ENCODE data around the gene SPEM1. TPM values are rescaled to one million over a fixed set of nuclear protein-coding genes. Genes with fewer than 3 reads are reported as not detected.
A peak's percentile ranks its signal among the peaks of the same experiment; 100 is the strongest.

The SPEM1 gene
- total and polyA plus RNA-seq, 2 of the 13 experiments (the other 11 are each of a cell fraction or from before 2014, with no cell fraction given), result not detected

- TF ChIP-seq PHF21A (CRISPR knock-in tag; IDR thresholded peaks at IDR 0.05), result no peak
- TF ChIP-seq ARID3A (IDR thresholded peaks at IDR 0.05; ENCODE audit: low read depth, low read length), result peak; percentile 63; the same call in 1 of the 2 replicates
- peak; percentile 63; the same call in 1 of the 2 replicates for TF ChIP-seq RFXAP (CRISPR knock-in tag; IDR thresholded peaks at IDR 0.05; ENCODE audit: borderline replicate concordance)
- TF ChIP-seq MEIS2 (CRISPR knock-in tag; IDR thresholded peaks at IDR 0.05), result peak; percentile 54; the same call in 1 of the 2 replicates
- 0 out of 2 replicates have a peak, but pooled peaks have one; percentile 28 for TF ChIP-seq ZBTB43 (CRISPR knock-in tag; conservative IDR thresholded peaks at IDR 0.05)
- TF ChIP-seq ZNF879 (CRISPR knock-in tag; IDR thresholded peaks at IDR 0.05), result no peak
- 0 out of 2 replicates have a peak, but pooled peaks have one; percentile 37 for TF ChIP-seq ZNF691 (CRISPR knock-in tag; IDR thresholded peaks at IDR 0.05; ENCODE audit: borderline replicate concordance, low read depth)
- TF ChIP-seq TARDBP (CRISPR knock-in tag; IDR thresholded peaks at IDR 0.05), result peak; percentile 40; the same call in 1 of the 2 replicates
- no peak for TF ChIP-seq RFXANK (CRISPR knock-in tag; IDR thresholded peaks at IDR 0.05)
- no peak for TF ChIP-seq ZNF296 (CRISPR knock-in tag; conservative IDR thresholded peaks at IDR 0.05)
- TF ChIP-seq BORCS8-MEF2B (CRISPR knock-in tag; IDR thresholded peaks at IDR 0.05), result peak; percentile 87
- TF ChIP-seq ZBTB37 (CRISPR knock-in tag; IDR thresholded peaks at IDR 0.05), result no peak
- no peak for TF ChIP-seq E2F1 (CRISPR knock-in tag; IDR thresholded peaks at IDR 0.05)
- TF ChIP-seq MAFF (IDR thresholded peaks at IDR 0.05; ENCODE audit: low read depth, low read length), result no peak
- TF ChIP-seq ZNF451 (CRISPR knock-in tag; IDR thresholded peaks at IDR 0.05), result 0 out of 2 replicates have a peak, but pooled peaks have one; percentile 35
- no peak for TF ChIP-seq ZNF512 (CRISPR knock-in tag; IDR thresholded peaks at IDR 0.05)
- no peak for TF ChIP-seq HMG20A (CRISPR knock-in tag; IDR thresholded peaks at IDR 0.05; ENCODE audit: borderline replicate concordance)
- TF ChIP-seq ZBTB2 (CRISPR knock-in tag; IDR thresholded peaks at IDR 0.05; ENCODE audit: low read depth), result no peak; the same call in 1 of the 2 replicates
Measured at GRCh38 chr17:7403977-7404736, 16.0 kb upstream of the SPEM1 start, which contains the start of gene TMEM256 (continued).
